ENCODE results near the gene NDC1.

DNA sequence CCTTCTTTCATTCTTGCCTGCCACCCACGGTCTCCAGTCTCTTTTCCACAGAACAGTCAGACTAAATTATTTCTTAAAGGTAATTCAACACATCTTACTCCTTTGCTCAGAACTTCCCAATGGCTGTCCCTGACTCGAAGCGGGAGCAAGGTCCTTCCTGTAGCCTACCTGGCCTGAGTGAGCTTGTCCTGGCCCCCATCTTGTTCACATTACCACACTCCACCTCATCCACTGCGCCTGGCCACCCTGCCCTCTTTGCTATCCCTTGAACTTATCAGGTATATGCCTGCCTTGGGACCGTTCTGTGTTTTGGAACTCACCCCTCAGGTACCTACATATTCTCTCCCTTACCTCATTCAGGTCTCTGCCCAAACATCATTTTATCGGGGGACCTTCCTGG lies 85.8 kb downstream of the NDC1 start:
- TF ChIP-seq, protein P1, sequence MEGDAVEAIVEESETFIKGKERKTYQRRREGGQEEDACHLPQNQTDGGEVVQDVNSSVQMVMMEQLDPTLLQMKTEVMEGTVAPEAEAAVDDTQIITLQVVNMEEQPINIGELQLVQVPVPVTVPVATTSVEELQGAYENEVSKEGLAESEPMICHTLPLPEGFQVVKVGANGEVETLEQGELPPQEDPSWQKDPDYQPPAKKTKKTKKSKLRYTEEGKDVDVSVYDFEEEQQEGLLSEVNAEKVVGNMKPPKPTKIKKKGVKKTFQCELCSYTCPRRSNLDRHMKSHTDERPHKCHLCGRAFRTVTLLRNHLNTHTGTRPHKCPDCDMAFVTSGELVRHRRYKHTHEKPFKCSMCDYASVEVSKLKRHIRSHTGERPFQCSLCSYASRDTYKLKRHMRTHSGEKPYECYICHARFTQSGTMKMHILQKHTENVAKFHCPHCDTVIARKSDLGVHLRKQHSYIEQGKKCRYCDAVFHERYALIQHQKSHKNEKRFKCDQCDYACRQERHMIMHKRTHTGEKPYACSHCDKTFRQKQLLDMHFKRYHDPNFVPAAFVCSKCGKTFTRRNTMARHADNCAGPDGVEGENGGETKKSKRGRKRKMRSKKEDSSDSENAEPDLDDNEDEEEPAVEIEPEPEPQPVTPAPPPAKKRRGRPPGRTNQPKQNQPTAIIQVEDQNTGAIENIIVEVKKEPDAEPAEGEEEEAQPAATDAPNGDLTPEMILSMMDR (IDR thresholded peaks at IDR 0.05): no peak
- TF ChIP-seq POLR2AphosphoS5 (IDR thresholded peaks at IDR 0.05; ENCODE audit: low read depth, low read length): no peak

Data from SK-N-SH (cell line).